GM12878 (cell line): Measurements from ENCODE around the gene SLC22A12.

Experiments
- EP300 ChIP-seq, 2 experiments: fragments of 150-350 bp in 1 of 2; IDR thresholded peaks; 2 replicates each; pipeline ENCODE4 v1.6.1; 2011 to 2012; ENCODE audit warnings: low read depth in 2 of 2, low read length in 2 of 2, borderline replicate concordance in 1 of 2, improper control_type of control experiment in 1 of 2, inconsistent platforms in 1 of 2; ENCODE audit not compliant: control insufficient read depth in 1 of 2
- RFX5 ChIP-seq: IDR thresholded peaks from 2 replicates; pipeline ENCODE4 v1.6.1; 2011; ENCODE audit warnings: low read depth, low read length, improper control_type of control experiment
- SMC3 ChIP-seq: IDR thresholded peaks from 2 replicates; pipeline ENCODE4 v1.6.1; 2011; ENCODE audit warnings: low read length, improper control_type of control experiment, borderline replicate concordance
- TF ChIP-seq, protein P1 (sequence below): IDR thresholded peaks from 2 replicates; pipeline ENCODE4 v1.6.1; 2012; ENCODE audit warnings: low read depth, low read length, improper control_type of control experiment
- TF ChIP-seq, protein P2 (sequence below): fragments of 450-650 bp; IDR thresholded peaks from 2 replicates; pipeline ENCODE4 v1.6.1; 2016; ENCODE audit warnings: mild to moderate bottlenecking, moderate library complexity, borderline replicate concordance

DNA sequence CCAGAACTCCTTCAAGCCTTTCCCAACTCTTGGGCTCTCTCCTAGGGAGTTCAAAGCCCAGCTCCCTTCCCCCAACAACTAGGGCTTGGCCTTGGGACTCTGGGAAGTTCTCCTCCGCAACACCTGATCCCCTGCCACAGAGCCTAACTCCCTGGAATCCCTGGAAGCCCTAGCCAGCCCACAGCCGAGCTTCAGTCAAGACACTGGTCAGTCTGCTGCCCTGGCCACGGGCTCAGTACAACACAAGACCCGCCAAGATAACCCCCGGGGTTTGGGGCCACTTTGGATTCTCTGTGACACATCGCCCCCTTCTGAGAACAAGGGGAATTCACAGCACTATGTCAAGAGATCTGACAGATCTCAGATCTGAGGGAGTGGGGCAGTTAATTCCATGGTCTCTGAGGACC lies 58.3 kb downstream of the SLC22A12 start:
- TF ChIP-seq, protein P1, sequence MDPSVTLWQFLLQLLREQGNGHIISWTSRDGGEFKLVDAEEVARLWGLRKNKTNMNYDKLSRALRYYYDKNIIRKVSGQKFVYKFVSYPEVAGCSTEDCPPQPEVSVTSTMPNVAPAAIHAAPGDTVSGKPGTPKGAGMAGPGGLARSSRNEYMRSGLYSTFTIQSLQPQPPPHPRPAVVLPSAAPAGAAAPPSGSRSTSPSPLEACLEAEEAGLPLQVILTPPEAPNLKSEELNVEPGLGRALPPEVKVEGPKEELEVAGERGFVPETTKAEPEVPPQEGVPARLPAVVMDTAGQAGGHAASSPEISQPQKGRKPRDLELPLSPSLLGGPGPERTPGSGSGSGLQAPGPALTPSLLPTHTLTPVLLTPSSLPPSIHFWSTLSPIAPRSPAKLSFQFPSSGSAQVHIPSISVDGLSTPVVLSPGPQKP, result no peak
- TF ChIP-seq EP300 (IDR thresholded peaks at IDR 0.05; ENCODE audit: borderline replicate concordance in 1 of 2, control insufficient read depth in 1 of 2, low read depth in 2 of 2, low read length in 2 of 2) (no peak), SMC3 (peak; percentile 34; the same call in 1 of the 2 replicates), RFX5 (no peak)
- TF ChIP-seq, protein P2, sequence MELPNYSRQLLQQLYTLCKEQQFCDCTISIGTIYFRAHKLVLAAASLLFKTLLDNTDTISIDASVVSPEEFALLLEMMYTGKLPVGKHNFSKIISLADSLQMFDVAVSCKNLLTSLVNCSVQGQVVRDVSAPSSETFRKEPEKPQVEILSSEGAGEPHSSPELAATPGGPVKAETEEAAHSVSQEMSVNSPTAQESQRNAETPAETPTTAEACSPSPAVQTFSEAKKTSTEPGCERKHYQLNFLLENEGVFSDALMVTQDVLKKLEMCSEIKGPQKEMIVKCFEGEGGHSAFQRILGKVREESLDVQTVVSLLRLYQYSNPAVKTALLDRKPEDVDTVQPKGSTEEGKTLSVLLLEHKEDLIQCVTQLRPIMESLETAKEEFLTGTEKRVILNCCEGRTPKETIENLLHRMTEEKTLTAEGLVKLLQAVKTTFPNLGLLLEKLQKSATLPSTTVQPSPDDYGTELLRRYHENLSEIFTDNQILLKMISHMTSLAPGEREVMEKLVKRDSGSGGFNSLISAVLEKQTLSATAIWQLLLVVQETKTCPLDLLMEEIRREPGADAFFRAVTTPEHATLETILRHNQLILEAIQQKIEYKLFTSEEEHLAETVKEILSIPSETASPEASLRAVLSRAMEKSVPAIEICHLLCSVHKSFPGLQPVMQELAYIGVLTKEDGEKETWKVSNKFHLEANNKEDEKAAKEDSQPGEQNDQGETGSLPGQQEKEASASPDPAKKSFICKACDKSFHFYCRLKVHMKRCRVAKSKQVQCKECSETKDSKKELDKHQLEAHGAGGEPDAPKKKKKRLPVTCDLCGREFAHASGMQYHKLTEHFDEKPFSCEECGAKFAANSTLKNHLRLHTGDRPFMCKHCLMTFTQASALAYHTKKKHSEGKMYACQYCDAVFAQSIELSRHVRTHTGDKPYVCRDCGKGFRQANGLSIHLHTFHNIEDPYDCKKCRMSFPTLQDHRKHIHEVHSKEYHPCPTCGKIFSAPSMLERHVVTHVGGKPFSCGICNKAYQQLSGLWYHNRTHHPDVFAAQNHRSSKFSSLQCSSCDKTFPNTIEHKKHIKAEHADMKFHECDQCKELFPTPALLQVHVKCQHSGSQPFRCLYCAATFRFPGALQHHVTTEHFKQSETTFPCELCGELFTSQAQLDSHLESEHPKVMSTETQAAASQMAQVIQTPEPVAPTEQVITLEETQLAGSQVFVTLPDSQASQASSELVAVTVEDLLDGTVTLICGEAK, result no peak
